A204.1 (cell line): ENCODE results near the gene JUND.

ENCODE experiments used
- FAIRE-seq: peaks from 2 replicates; lab custom pipeline; 2012; peaks lifted over from hg19 to GRCh38; lab: Jason Lieb, UNC

The JUND gene

GRCh38 chr19:18233224-18233825 lies 48.1 kb downstream of the JUND start:
- no peak for FAIRE-seq

DNA sequence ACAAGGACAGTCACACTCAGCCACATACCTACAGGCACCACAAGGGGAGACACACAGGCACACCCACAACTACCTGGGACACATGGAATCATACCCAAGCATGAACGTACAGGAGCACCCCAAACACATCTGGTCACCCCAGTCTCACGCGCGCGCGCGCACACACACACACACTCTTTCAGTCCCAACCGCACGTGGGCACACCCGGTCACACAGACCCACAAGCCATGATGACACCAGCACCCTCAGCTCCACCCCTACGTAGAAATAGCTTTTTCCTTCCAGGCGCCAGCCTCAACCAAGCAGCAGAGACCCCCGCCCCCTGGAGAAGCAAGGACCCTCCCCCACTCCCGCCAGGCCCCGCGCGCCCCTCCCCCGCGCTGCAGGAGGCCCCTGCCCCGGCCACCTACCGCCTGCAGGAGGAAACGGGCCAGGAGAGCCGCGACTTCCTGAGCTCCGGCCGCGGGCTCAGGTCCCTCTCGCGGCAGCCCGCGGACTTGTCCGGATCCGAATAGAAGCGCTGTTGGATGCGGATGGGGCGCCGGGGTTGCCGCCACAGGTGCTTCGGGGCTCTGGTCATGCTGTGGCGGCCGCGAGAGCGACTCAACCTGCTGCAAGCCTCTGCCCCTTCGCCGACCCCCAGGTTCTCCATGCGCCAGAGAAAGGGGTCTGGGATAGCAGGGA lies 48.7 kb downstream of the JUND start:
- no peak for FAIRE-seq

DNA sequence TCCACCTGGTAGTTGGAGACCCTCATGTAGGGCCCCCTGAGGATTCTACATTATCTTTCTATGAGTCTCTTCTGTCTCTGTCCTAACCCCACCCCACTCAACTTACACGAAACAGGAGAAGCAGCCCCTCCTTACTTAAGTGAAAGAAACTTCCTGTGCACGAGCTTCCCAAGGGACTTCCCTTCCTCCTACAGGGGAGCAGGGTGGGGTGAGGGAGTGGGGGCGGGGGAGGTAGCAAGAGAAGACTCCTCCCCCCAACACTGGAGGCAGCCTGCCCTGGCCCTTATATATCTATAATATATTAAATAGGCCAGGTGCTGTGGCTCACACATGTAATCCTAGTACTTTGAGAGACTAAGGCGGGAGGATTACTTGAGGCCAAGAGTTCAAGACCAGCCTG lies 49.6 kb downstream of the JUND start:
- no peak for FAIRE-seq

DNA sequence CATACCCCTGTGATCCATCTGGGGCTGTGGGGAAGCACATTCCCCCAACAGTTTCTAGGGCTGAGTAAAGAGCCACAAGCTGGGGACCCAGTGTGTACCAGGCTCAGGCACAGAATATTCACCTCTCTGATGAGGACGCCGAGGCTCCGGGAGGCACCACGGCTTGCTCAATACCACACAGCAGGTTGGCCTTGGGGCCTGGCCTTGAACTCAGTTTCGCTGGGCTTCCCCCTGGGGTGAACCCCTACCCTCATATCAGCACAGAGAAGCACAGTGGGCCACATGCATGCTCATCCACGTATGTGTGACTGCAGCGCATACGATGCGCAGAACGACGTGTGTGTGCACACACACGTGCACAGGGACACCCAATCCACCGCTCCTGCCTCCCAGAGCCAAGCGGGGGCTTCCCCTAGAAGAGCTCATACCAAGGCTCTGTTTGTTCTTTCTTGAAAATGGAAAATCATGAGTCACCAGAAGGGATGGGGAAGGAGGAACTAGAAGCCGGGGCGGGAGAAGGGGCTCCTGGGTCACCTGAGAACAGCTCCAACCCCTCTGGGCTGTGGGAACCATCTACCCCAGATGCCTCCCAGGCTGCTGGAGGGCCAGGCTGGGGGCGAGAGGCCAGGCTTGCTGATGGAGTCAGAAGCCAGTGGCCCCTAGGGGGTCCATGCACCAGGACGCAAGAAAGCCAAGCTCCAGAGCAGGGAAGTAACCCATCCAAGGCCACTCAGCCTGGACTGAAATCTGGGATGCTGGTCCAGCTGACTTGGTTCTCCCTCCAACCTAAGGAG lies 50.3 kb downstream of the JUND start:
- FAIRE-seq, result no peak

- FAIRE-seq, result no peak
Measured at GRCh38 chr19:18229915-18230314, 51.5 kb downstream of the JUND start.
